Measurements from ENCODE around the gene FAM222B.
"Not testable (repeated sequence)": the region's sequence is repeated elsewhere in the genome, so short reads cannot be mapped to it uniquely, and the experiment has no call there.

The FAM222B gene

DNA sequence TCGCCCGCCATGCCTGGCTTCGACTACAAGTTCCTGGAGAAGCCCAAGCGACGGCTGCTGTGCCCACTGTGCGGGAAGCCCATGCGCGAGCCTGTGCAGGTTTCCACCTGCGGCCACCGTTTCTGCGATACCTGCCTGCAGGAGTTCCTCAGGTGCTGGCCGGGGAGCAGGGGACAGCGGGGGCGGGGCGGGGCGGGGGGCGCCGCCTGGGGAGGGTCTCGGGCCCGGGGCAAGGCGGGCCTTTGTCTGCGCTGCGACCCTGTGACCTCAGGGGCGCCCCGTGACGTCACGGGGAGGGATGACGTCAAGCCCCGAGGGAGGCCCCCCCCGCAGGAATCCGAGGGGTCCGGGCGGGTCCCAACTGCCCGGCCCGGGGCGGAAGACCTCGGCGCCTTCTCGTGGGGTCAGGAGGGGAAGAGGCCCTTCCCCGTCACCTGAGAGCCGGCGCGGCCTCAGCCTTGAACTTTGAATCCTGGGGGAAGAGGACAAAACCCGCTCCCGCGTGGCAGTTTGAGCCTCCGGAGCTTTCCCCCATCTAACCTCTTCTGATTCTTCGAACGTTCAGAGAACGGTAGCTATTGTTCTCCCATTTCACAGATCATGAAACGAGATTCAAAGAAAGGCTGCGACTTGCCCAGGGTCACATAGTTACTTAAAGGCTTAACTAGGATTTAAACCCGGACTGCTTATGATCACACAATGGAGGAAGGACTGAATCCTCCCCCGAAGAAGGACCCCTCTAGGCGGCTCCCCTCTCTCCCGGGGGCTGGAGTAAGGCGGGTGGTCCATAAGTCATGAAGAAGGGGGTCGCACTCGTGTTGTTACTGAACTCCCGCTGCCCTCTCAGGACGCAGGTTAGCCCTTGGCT, 98.3 kb downstream of the FAM222B start:
- peak; percentile 42 for DNase-seq

DNA sequence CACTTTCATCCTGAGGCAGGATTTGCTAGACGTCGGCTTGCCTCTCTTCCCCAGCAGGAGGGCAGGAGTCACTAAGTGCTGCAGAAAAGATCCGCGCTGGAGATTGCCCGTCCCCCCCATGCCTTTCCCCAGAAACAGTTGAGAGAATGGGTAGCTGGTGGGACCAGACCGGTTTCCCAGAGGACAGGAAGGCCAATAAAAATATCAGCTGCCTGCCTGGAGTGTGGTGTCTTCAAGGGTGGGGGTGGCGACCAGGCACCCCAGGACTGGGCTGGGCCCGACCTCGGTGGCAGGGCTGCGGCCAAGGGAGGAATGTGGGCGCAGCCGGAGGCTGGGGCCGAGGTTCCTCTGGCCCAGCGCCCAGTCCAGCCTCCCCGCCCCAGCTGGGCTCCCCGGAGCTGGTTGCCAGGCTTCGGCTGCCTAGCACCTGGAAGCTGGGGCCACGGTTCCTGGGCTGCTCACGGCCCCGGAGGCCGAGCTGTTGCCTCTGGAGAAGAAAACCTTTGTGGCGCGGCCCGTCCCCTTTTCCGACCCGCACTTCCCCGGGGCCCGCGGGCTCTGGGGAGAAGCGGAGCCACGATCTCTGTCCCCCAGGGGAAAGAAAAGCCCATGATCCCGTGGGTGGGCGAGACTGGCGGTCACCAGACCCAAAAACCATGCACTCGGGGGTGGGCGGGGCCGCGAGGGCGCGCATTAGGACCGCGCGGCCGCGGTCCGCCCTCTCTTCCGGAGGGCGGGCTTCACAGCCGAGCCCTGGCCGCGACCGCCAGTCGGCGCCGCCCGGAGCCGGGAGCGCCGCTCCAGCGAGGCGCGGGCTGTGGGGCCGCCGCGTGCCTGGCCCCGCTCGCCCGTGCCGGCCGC, 99.1 kb downstream of the FAM222B start, which contains the start of gene TRAF4:
Gene TRAF4 (plus strand): TSS at position 769 of the 861 bp plus-strand sequence. CDS start 102 bp downstream, outside the sequence.
- peak; percentile 60 for DNase-seq

DNA sequence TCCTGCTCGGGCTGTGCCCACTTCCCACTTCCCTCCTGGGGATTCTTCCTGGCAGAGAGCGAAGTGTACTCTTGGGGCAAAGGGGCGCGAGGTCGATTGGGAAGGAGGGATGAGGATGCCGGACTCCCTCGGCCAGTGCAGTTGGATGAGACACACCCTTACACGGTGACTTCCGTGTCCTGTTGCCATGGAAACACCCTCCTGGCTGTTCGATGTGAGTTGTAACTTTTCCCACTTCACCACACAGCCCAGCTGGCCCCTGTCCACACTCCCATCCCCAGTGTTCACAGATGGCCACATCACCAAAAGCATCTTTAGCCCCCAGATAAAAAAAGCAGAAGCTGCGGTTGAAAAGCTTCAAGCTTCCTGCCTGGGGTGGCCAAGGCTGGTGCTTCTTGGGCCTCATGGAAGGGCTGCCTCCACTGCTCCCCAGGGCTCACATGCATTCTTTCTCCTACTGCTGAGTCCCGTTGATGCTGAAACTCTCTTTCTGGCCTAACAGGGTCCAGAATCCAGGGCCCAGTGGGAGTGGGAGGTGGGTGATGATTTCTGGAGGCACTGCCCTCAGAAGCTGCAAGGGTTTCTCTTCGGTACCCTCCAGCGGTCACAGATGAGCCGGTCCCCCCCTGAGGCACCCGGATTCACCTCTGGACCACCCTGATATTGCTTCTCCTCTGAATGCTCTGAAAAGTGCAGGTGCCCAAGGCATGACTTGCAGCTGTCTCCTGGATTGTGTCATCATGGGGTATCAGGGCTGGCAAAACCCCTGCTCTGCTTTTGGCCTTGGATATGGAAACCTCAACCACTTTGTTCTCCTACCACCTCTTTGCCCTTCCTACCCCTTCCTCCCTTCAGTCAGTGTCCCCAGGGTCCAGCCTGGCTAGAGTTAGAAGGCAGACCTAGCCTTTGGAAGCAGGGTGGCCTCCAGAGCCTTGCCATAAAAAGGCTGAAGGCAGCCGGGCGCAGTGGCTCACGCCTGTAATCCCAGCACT, 100.9 kb downstream of the FAM222B start:
- no peak for DNase-seq

DNA sequence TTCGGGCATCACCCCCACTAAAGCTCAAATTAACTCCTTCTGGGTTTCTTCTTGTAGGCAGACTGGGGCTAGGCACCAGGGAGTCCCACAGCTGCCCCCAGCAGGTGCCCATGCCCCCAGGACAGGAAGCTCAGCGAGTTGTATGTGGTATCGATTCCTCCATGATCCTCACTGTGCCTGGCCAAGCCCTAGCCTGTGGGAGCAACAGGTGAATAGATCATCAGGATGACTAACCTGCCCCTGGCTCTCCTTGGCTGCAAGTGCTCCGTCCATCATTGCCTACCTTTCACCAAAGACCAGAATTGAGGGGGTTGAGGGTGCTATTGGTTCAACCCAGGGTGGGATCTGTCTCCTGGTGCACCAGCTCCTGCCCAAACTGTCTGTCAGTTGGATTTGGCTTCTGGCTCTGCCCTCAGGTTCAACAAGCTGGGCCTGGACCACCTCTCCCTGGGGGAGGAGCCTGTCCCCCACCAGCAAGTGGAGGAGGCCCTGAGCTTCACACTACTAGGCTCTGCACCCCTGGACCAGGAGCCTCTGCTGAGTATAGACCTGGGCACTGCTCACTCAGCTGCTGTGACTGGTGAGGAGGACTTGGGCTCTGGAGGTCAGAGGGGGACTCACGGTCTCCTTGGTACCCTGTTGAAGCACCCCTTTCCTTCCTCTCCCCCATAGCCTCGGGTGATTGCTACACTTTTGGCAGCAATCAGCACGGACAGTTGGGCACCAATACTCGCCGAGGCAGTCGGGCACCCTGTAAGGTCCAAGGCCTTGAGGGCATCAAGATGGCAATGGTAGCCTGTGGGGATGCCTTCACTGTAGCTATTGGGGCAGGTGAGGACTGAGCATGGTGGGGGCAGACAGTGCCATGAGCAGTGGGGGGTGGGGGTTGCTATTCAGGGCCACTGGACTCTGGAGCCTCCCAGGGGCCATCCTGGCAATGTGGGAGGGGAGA, 101.9 kb downstream of the FAM222B start:
- DNase-seq: no peak

DNA sequence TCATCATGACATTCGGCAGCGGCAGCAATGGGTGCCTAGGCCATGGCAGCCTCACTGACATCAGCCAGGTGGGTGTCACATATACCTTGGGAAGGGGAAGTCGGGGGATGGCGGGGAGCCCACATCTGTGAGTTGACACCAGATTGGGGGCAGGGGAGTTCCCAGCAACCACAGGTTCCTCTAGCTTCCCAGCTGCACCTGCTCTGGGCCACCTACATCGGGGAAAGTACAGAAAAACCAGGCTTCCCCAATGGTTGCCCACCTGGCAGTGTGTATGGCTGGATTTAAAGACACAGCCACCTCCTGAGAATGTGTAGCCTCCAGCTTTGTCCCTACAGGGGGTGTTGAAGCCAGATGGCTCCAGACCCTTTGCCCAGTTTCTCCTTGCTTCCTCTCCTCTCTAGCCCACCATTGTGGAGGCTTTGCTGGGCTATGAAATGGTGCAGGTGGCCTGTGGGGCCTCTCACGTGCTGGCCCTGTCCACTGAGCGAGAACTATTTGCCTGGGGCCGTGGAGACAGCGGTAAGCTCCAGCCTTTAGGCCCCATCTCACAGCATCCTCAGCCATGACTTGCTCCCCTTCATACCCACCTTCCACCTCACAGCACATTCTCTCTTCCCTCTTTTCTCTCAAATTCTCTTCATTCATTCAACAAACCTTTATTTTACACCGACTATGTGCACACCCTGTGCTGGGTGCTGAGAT, 103.8 kb downstream of the FAM222B start:
- DNase-seq: no peak

- DNase-seq: no peak
Measured at GRCh38 chr17:28737770-28738679, 104.6 kb downstream of the FAM222B start.

DNA sequence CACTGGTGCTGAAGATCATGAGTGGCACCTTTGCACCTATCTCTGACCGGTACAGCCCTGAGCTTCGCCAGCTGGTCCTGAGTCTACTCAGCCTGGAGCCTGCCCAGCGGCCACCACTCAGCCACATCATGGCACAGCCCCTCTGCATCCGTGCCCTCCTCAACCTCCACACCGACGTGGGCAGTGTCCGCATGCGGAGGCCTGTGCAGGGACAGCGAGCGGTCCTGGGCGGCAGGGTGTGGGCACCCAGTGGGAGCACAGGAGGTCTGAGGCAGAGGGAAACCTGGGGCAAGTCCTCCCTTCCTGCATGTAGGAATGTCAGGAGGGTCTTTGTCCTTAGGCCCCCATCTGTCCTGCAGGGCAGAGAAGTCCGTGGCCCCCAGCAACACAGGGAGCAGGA, 105.3 kb downstream of the FAM222B start:
- no peak for DNase-seq

- not testable (repeated sequence) for DNase-seq
Measured at GRCh38 chr17:28735913-28736769, 106.4 kb downstream of the FAM222B start.

DNA sequence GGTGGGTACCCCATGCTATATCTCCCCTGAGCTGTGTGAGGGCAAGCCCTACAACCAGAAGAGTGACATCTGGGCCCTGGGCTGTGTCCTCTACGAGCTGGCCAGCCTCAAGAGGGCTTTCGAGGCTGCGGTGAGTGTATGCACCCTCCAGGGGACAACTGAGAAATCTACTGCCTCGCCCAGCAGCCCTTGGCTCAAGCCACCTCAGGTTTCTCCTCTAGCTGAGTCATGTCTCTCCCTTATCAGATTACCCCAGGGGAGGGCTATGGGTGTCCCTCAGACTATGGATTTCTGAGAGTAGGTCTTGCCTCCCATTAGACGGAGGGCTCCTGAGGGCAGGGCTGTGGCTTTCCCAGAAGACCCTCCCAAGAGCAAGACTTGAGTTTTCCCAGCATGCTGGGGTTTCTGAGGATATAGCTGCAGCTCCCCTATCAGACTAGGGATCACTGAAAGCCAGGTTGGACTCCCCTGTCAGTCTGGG, 107.3 kb downstream of the FAM222B start:
- DNase-seq: no peak

DNA sequence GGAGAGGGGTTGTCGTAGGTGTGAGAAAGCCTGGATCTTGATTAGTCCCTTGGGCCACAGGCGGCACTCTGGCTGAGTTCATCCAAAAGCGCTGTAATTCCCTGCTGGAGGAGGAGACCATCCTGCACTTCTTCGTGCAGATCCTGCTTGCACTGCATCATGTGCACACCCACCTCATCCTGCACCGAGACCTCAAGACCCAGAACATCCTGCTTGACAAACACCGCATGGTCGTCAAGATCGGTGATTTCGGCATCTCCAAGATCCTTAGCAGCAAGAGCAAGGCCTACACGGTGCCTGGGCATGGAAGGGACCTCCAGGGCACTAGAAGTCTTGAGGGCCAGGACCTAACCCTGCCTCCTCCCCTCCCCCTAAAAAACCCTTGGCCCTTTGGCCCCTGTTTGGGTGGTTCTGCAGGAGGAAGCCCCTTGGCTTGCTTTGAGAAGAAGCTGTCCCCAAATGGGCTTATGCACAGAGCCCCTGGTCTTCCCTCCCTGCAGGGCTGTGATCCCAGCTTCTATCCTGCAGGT, 107.8 kb downstream of the FAM222B start:
- DNase-seq: no peak

DNA sequence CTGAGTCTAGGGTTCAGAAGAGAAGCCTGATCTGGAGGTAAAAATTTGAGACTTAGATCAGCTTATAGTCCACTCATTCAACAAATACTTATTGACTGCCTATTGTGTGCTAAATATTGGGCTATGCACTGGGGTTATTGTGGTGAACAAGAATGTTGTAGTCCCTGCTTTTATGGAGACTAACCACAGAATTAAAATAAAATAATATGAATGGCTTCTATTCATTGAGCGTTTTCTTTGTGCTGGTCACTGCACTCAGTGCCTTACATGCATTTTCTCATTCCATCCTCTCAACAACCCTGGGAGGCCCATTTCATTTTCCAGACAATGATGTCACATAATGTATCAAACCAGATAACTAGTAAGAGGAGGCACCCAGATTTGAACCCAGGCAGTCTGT, 109.2 kb downstream of the FAM222B start:
- DNase-seq: no peak

GRCh38 chr17:28729950-28730330, 112.7 kb downstream of the FAM222B start:
- DNase-seq: no peak

- DNase-seq: peak; percentile 82
Measured at GRCh38 chr17:28728364-28729200, 114.0 kb downstream of the FAM222B start, which contains the start of gene NEK8. Gene NEK8, plus strand, starts transcription at chr17:28728788. Its CDS starts 26 bp downstream, at chr17:28728814.

DNA sequence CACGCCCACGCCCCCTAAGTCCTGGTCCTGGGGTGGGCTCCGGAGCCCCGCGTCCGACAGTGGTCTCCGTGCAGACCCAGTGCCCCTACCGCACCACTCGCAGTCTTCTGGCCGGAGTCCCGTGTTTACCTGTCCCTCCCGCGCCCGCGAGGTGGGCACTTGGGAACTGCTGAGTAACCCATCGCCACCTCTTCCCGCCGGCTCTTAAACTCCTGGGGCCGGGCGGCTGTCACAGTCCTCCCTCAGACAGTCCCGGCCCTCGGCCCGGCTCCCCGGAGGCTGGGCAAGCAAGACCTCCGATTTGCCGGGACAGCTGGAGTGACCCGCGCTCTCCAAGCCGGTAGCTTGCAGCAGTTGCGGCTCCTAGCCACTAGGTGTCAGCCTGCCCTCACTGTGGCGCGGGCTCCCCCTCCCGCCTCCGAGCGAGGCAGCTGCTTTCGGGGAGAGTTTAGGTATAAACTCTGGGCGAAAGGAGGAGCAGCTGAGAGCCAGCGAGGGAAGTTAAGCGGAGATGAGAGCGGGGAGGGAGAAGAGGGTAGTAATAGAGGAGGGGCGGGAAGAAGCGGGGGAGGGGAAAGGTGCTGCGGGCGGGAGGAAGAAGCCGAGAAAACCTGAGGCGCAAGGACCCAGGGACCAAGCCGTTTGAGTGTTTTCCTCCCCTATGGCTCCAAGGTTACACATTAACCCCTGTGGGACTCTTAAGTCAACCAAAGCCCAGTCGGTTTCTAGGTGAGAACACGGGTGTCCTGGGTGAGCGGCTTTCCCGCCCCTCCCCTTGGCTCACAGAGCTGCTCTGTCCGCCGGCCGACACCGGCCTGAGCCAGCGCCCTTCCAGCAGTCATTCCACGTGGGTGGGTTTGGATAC, 115.7 kb downstream of the FAM222B start:
- DNase-seq: peak; percentile 69

DNA sequence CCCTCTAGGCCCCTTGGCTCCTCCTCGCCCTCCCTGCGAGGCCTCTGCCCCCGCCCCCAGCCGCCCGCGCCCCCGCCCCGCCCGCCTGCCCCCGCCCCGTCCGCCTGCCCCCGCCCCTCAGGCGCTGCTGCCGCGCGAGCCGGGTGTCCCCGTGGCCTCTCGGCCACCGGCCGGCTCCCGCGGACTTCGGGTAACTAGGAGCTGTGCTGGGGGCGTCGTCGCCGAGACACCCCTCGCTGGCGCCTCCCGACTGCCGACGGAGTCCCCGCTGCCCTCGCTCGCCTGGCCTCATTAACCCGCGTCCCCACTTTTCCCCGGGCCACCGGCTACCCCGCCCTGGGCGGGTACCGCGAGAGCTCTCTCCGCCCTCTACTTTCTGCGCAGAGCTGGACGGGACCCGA, 116.4 kb downstream of the FAM222B start, which contains the start of gene TLCD1:
Gene TLCD1 (minus strand): TSS at position 8 of the 401 bp plus-strand sequence. CDS start 136 bp downstream, outside the sequence.
- DNase-seq: peak; percentile 55
